Keratinocyte (primary cell): ENCODE results near the gene HOXC6. TPM values are rescaled to one million over a fixed set of nuclear protein-coding genes. Genes with fewer than 3 reads are reported as not detected.

Experiments used
- DNase-seq: peaks from one replicate; pipeline ENCODE4 v3.0.0-alpha.2; 2011; ENCODE audit warnings: low read depth, missing footprints, low spot score
- FAIRE-seq: peaks from 2 replicates; lab custom pipeline; 2011; peaks lifted over from hg19 to GRCh38; lab: Jason Lieb, UNC
- H2AFZ ChIP-seq: 2 replicates; pipeline ENCODE4 v1.6.0; 2012; ENCODE audit warnings: low read length, control low read depth, inconsistent platforms; ENCODE audit not compliant: control insufficient read depth
- H3K27ac ChIP-seq: 2 replicates; pipeline ENCODE4 v1.5.1; 2011; ENCODE audit warnings: low read length; ENCODE audit not compliant: control insufficient read depth, insufficient read depth
- H3K27me3 ChIP-seq: 3 replicates; pipeline ENCODE4 v1.6.0; 2011; ENCODE audit warnings: low read length; ENCODE audit not compliant: control insufficient read depth, insufficient read depth; ENCODE audit errors: extremely low read depth
- H3K36me3 ChIP-seq, 2 experiments: 2 replicates in 1 of 2; 3 replicates in 1 of 2; pipeline ENCODE4 v1.5.1; 2011; ENCODE audit warnings: low read length in 2 of 2, mild to moderate bottlenecking in 1 of 2; ENCODE audit not compliant: control insufficient read depth in 2 of 2, insufficient read depth in 2 of 2; ENCODE audit errors: extremely low read depth in 1 of 2
- H3K4me1 ChIP-seq: 3 replicates; pipeline ENCODE4 v1.5.1; 2011; ENCODE audit warnings: low read length; ENCODE audit not compliant: control insufficient read depth, insufficient read depth; ENCODE audit errors: extremely low read depth
- H3K4me2 ChIP-seq: 3 replicates; pipeline ENCODE4 v1.6.0; 2011; ENCODE audit warnings: low read depth, low read length; ENCODE audit not compliant: control insufficient read depth, insufficient read depth; ENCODE audit errors: extremely low read depth
- H3K4me3 ChIP-seq, 3 experiments: fragments of 200-600 bp in 1 of 3; sonication (generic) in 1 of 3; 2 replicates in 2 of 3; 3 replicates in 1 of 3; pipeline ENCODE4 v1.5.1; 2011 to 2016; ENCODE audit warnings: low read length in 3 of 3, mild to moderate bottlenecking in 3 of 3, control low read depth in 2 of 3, inconsistent platforms in 1 of 3, low read depth in 1 of 3, mixed read lengths in 1 of 3, mixed run types in 1 of 3, moderate library complexity in 1 of 3; ENCODE audit not compliant: control insufficient read depth in 2 of 3, insufficient read depth in 2 of 3; ENCODE audit errors: extremely low read depth in 1 of 3
- H3K79me2 ChIP-seq: 2 replicates; pipeline ENCODE4 v1.6.0; 2012; ENCODE audit warnings: low read length; ENCODE audit not compliant: control insufficient read depth, insufficient read depth
- H3K9ac ChIP-seq: 3 replicates; pipeline ENCODE4 v1.6.0; 2011; ENCODE audit warnings: low read length; ENCODE audit not compliant: control insufficient read depth, insufficient read depth; ENCODE audit errors: extremely low read depth
- H3K9me1 ChIP-seq: 3 replicates; pipeline ENCODE4 v1.6.0; 2011; ENCODE audit warnings: low read length; ENCODE audit not compliant: control insufficient read depth, insufficient read depth; ENCODE audit errors: extremely low read depth
- H3K9me3 ChIP-seq: 2 replicates; pipeline ENCODE4 v1.5.1; 2012; ENCODE audit warnings: low read depth, low read length; ENCODE audit not compliant: control insufficient read depth
- H4K20me1 ChIP-seq: 3 replicates; pipeline ENCODE4 v1.6.0; 2011; ENCODE audit warnings: low read length; ENCODE audit not compliant: control insufficient read depth, insufficient read depth; ENCODE audit errors: extremely low read depth
- CTCF ChIP-seq, 3 experiments: IDR thresholded peaks in 1 of 3; conservative IDR thresholded peaks in 1 of 3; optimal IDR thresholded peaks in 1 of 3; 2 replicates in 2 of 3; 3 replicates in 1 of 3; pipeline versions ENCODE3 to v1.5.1; 2011; ENCODE audit warnings: low read length in 3 of 3, mild to moderate bottlenecking in 3 of 3, moderate library complexity in 2 of 3, control low read depth in 1 of 3, inconsistent platforms in 1 of 3; ENCODE audit not compliant: insufficient read depth in 2 of 3; ENCODE audit errors: extremely low read depth in 1 of 3
- EZH2 ChIP-seq: IDR thresholded peaks from one replicate; pipeline ENCODE4 v1.6.1; 2012; ENCODE audit warnings: inconsistent platforms, mild to moderate bottlenecking, low read length, moderate library complexity
- dilution Hi-C: fragments of 300-500 bp; cut with MboI; formaldehyde crosslinking; loops from one replicate; pipeline ENCODE4 v1.7.0; 2020; ENCODE audit warnings: low sequenced_read_pairs; ENCODE audit not compliant: extremely low pct_ligation_motif_present
- polyA plus RNA-seq, 5 experiments: library from polyadenylated mRNA; depleted of rRNA in 3 of 5; stranded (reverse) in 3 of 5; stranded (forward) in 1 of 5; unstranded in 1 of 5; fragments of >200 nt; gene quantifications; 1 replicate in 1 of 5; 2 replicates in 3 of 5; 3 replicates in 1 of 5; pipeline versions ENCODE4 v1.2.1 to v1.2.3, GENCODE V29; 2011 to 2012; ENCODE audit warnings: missing spikeins in 2 of 5, low read depth in 1 of 5, low replicate concordance in 1 of 5

Gene HOXC6
- polyA plus RNA-seq, 1 donor (not counting 4 experiments of a cell fraction or from before 2014, with no cell fraction given): 4.7 TPM

DNA sequence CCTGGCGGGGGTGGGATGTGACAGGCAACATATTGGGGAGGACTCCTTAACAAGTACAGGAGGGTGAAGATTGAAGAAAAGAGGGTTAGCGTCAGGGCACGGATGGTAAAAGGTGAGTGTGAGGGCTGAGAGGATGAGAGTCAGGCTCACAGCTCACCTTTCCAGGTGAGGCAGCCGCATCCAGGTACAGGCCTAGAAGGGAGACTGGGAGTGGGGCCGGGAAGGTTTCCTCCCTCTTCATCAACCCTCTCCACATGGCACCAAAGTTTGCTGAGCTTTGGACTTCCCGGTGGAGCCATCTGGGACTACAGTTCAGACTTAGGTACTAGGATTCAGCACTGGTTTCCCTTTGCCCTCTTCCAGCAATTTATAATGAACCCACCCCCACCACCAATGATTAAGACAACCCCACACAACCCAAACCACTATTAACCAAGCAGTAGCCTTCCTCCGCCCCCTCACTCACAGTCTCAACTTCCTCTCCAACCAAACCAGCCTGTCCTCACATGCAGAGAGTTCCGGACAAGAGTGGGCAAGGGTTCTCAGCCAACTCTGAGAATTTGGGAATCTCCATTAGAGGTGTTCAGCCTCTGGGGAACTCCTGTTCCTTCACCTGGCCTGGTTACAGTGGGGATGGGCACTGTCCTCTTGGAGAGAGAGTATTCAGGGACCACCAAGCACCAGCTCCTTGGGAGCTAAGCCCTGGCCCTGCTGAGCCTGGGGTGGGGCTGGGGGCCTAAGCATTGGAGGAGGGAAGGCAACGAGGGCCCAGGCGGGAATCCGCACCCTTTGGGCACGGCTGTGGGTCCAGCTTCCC, 23.0 kb downstream of the HOXC6 start:
- peak overlapping the region in 2 of 3 experiments; percentile 18 to 32 for H3K4me3 ChIP-seq
- H2AFZ ChIP-seq: peak overlapping the region; percentile 52
- H3K9me1 ChIP-seq: no peaks in the 10 kb centered on the region
- no peaks in the 10 kb centered on the region for H3K79me2 ChIP-seq
- H3K27me3 ChIP-seq: no peaks in the 10 kb centered on the region
- peak overlapping the region; percentile 47 for H3K27ac ChIP-seq
- H4K20me1 ChIP-seq: no peaks in the 10 kb centered on the region
- dilution Hi-C loops: no loop called here
- H3K9me3 ChIP-seq: no peaks in the 10 kb centered on the region
- H3K36me3 ChIP-seq: no peaks in the 10 kb centered on the region
- H3K9ac ChIP-seq: peak overlapping the region; percentile 69
- TF ChIP-seq EZH2 (no peak), CTCF (optimal IDR thresholded peaks at IDR 0.05 in 1 of 3, IDR thresholded peaks at IDR 0.05 in 1 of 3, conservative IDR thresholded peaks at IDR 0.05 in 1 of 3; ENCODE audit: extremely low read depth in 1 of 3, insufficient read depth in 2 of 3, low read length in 3 of 3) (no peak)
- peaks cover 25% of the 10 kb centered on the region for H3K4me1 ChIP-seq
- DNase-seq (no peak), FAIRE-seq (peak; percentile 95)
- H3K4me2 ChIP-seq: peak overlapping the region; percentile 68

DNA sequence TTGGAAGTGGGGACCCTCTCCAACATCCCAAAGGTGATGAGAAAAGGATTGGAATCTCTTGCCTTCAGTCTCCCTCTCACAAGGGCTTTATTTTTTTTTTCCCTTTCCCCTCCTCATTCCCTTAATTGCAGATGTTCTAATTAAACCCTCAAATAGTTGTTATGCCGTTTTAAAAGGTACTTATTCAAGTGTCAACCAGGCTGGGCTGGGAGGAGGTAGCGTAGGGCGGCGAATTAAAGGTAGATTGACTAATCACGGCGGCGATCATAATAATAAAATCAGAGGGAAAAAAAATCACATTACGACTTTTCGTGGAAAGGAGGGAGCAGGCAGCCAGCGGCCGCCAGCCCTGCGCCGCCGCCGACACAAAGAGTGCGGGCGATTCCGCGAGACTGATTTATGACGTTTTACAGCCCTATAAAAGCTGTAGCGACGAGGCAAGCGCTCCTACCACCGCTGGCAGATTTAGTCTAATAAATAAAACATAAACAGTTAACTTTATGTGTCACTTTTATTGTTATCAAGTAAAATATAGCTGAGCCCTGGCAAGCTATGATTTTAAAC, 23.7 kb downstream of the HOXC6 start:
- H3K4me2 ChIP-seq: peak overlapping the region; percentile 68
- H2AFZ ChIP-seq: peak overlapping the region; percentile 52
- no peaks in the 10 kb centered on the region for H3K27me3 ChIP-seq
- no peak for TF ChIP-seq CTCF (optimal IDR thresholded peaks at IDR 0.05 in 1 of 3, IDR thresholded peaks at IDR 0.05 in 1 of 3, conservative IDR thresholded peaks at IDR 0.05 in 1 of 3; ENCODE audit: extremely low read depth in 1 of 3, insufficient read depth in 2 of 3, low read length in 3 of 3)
- TF ChIP-seq EZH2: no peak
- dilution Hi-C loops: no loop called here
- peak; percentile 53 for FAIRE-seq
- peak overlapping the region; percentile 47 for H3K27ac ChIP-seq
- no peak for DNase-seq
- peak overlapping the region; percentile 69 for H3K9ac ChIP-seq
- no peaks in the 10 kb centered on the region for H4K20me1 ChIP-seq
- H3K79me2 ChIP-seq: no peaks in the 10 kb centered on the region
- H3K4me3 ChIP-seq: peak overlapping the region in 2 of 3 experiments; percentile 18 to 32
- no peaks in the 10 kb centered on the region for H3K9me1 ChIP-seq
- no peaks in the 10 kb centered on the region for H3K9me3 ChIP-seq
- peaks cover 25% of the 10 kb centered on the region for H3K4me1 ChIP-seq
- H3K36me3 ChIP-seq: no peaks in the 10 kb centered on the region
